GM19328 (cell line): Measurements from ENCODE around the gene SIX3.

Experiments
- ATAC-seq: cut with Tn5 transposase; IDR thresholded peaks from one replicate; pipeline ENCODE4 v1.9.1; 2021; ENCODE audit warnings: mild to moderate bottlenecking, moderate library complexity; ENCODE audit not compliant: unreplicated experiment

SIX3 gene

GRCh38 chr2:44954889-44955592 is 13.5 kb downstream of the SIX3 start:
- no peak for ATAC-seq

DNA sequence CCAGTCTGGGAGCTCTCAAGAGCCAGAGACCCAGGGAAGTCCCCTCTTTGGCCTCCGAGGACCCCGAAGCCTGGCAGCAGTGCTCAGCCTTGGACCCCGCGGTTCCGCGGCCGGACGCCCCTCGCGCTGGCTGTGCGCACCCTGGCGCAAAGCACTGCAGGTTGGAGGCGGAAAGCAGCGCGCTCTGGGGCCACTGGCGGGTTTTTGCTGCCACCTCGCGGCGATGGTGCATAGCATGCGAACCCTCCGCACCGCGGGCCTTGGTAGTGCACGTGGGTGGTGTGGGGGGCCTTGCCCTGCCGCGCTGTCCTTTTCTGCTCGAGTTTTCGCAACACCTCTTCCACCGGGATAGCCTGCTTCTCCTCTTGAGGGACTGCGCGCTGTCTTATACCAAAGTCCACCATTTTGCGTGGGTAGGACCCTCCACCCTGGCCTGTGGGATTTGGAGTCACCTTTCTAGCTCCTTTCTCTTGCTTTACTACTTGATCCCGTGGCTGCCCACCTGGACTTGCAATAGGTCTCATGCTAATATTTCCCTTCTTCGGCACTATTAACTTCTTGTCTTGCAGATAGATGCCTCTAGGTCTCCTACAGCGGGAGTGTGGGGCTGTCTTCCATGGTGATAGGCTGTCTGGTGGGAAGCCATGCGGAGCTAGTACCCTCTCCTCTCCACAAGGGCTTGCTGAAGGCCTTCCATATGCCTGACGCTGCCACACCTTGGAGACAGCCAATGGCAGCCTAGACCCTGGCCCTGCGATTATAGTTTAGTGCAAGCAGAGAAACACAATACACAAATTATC is 14.3 kb downstream of the SIX3 start:
- ATAC-seq, result no peak

DNA sequence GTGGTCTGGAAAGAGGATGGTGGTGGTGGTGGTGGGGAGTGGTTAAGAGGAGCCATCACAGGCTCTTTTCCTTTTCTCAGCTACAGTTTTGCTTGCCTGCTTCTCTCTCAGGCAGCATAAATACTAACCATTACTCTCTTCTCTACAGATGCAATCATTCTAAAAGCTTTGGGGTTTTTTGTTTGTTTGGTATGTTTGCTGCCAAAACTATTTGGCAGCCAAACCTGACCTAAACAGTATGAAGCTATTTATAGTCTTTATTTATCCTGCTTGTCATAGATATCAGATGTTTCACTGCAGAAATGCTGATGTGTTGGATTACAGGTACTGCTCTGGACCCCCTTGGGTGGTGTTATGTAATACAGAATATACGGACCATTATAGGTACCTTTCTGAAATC is 15.3 kb downstream of the SIX3 start:
- no peak for ATAC-seq

DNA sequence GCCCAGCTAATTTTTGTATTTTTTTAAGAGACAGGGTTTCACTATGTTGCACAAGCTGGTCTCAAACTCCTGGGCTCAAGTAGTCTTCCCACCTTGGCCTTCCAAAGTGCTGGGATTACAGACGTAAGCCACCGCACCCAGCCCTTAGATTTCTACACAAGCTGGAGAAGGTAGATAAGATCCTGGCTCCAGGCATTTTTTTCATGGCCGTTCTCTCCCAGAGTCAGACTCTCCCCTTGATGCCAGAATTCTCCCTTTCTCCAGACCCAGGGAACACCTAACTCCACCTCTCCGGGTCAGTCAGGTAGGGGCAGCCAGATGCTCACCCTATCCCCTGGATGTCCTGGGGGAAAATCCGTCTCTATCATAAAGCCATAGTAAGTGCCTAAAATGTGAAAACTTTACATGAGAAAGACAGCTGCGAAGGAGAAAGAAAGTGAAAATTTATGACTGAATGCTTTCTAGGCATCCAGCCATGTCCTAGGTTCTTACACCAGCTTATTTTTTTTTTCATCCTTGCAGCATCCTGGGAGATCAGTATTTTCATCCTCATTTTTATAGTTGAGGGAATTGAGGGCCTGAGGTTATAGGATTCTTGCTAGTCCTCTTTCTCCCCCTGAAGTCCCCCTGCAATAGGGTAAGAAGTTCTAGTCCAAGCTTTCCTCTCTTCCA is 16.3 kb downstream of the SIX3 start:
- ATAC-seq, result no peak

DNA sequence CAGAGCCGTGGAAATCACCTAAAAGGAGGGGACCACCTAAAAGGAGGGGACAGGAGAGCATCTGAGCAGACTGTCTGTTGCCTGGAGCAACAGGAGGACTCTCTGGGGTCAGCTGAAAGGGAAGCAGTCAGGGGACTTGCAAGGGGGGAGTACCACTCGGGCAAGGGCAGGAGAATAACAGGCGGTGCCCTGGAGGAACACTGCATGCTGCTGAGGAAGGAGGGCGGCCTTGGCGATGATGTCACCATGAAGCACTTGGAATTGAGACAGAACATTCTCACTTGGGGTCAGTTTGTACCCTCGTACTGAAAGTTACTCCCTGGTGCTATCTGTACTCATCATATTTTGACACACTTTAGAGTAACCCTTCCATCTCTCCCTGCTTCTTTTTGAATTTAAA is 18.4 kb downstream of the SIX3 start:
- no peak for ATAC-seq

DNA sequence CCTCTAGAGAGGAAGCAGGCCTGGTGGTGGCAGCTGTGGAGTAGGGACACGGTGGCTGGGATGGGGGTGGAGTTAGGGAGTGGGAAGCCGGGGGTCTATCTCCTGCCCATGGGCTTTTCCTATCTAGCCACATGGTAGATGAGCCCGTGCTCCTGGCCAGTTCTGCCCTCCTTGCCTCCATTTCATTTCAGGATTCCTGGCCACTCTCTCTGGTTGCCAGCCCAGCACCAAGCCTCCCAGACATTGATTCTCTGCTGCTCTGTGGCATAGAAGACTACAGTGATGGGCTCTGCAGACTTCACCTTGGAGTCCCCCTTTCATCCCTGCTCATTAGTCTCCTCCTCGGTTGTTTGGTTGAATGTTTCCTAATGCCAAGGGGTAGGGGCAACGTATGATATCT is 19.4 kb downstream of the SIX3 start:
- no peak for ATAC-seq

GRCh38 chr2:44962176-44962695 is 20.7 kb downstream of the SIX3 start:
- no peak for ATAC-seq

DNA sequence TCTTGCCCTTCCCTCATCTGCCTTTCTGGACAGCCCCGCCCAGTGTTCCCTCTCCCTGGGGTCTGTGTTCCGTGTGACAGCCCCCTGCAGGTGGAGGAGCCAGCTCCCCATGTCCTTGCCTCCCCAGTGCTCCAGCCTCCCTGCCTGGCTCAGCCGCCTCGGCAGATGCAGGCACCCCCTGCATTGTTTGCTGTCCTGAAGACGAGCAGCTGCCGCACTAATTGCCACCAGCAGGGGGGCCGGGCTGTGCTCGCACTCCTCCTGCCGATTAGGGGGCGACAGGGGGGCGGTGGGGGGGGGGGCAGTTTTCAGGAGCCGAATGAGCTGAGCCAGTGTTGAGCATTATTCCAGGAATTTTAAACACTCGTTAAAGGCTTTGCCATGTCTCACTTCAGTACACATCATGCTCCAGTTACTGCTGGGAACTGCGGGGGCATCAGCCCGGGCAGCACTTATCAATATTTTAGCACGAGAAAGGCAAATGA is 23.3 kb downstream of the SIX3 start:
- ATAC-seq, result no peak

DNA sequence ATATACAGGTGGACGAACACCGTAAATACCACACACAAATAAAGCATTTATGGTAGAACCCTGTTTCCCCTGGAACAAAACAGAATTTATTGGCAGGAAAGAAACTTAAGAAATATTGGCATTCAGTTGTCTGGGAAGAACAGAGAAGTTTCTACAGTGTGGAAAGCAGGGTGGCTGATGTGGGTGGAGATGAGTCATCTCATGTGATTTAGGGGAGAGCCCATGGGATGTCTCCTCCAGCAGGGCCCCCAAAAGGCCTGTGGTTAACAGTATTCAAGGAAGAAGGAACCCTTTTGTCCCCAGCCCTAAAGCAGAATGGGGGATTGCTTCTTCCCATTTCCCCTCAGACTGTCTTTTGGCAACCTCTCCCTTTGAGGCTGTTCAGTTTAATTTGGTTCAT is 24.2 kb downstream of the SIX3 start:
- ATAC-seq, result no peak

- ATAC-seq, result no peak
These were observed 25.6 kb downstream of the SIX3 start for GRCh38 chr2:44967056-44967455.

DNA sequence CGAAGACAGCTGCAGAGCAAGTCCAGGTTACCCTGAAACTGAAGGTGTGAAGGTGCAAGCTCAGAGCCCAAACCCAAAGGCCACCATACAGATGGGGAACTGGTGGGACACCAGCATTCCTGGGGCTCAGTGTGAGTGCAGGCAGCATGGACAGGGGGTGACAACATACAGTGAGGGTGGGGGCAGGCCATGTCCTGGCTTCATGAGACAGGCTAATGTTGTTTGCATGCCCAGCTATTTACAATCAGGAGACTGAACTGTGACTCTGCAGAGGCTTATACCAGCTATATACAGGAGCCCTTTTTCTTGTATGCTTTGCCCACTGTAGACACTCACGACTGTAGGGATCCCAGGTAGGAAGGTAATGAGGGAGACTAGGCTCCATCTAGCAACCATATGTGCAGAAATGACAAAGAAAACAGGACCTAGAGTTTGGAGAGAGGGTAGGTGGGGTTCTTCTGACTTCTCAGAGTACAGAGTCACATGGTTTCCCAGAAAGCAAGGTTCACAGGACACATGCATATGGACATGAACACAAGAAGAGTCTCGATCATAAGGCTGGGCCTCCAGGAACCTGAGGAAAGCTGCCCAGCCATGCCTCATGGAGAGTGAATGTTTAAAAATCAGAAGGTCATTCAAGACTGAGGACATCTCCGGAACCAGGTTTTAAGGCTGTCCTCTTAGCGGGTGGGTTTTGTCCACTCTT is 26.4 kb downstream of the SIX3 start:
- ATAC-seq, result no peak

- no peak for ATAC-seq
These were observed 28.4 kb downstream of the SIX3 start for GRCh38 chr2:44969936-44970335.

- ATAC-seq, result no peak
These were observed 29.4 kb downstream of the SIX3 start for GRCh38 chr2:44970846-44971450.

DNA sequence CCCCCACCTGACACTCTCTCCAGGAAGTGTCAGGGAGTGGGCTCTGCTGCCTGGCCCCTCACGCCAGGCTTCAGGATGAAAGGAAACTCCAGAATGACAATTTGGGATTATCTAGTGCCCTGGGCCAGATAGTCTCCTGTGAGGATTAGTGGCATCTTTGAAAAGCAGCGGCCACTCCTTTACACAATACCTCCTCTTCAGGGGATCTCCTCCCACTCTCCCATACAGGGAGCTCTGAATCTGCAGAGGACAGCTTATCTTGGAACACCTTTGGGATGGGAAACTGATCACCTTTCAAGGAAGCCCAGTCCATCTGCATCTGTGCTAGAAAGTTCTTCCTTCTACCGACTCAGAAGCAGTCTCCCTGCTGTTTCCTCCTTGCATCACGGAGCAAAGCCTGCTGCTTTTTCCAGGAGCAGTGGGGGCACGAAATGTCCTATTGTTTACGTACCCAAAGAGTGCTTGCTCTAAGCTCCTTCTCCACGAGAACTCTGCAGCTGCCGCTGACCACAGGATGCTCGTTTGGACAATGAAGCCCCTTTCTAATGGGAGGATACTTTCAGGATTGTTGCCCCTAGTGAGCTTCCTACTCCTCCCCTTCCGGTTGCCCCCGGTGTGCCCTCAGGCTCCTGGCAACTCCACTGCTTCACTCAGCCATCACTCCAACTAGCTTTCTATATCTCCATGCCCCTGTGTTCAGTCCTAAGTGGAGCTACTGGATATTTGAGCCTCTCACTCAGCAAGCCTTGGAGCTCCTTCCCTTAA is 31.5 kb downstream of the SIX3 start:
- ATAC-seq, result no peak

DNA sequence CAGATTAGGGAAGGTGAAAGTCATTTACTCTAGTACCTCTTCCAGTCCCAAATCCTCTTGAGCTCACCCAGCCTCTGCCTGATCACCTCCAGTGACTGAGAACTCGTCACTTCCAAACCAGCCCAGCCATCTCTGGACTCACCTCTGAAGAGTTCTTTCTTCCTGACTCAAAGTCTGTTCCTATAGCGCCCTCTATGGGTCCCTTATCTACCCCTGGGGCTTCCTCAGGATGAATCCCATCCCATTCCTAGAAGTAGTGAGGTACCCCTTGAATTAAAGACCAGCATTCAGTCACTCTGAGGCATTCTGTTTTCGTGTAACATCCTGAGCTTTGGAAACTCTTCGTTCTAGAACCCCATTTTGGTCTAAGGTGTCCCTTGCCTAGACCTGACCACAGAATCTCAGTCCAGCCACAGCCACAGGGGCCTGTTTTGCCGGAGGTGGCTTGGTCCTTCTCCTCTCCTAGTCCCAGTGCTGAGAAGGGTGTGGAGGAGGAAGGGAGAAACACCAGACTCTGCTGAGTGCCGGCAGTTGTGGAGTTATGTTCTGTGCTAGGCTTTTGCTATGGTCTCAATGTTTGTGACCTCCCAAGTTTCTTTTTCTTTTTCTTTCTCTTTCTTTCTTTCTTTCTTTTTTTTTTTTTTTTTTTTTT is 32.7 kb downstream of the SIX3 start:
- no peak for ATAC-seq

DNA sequence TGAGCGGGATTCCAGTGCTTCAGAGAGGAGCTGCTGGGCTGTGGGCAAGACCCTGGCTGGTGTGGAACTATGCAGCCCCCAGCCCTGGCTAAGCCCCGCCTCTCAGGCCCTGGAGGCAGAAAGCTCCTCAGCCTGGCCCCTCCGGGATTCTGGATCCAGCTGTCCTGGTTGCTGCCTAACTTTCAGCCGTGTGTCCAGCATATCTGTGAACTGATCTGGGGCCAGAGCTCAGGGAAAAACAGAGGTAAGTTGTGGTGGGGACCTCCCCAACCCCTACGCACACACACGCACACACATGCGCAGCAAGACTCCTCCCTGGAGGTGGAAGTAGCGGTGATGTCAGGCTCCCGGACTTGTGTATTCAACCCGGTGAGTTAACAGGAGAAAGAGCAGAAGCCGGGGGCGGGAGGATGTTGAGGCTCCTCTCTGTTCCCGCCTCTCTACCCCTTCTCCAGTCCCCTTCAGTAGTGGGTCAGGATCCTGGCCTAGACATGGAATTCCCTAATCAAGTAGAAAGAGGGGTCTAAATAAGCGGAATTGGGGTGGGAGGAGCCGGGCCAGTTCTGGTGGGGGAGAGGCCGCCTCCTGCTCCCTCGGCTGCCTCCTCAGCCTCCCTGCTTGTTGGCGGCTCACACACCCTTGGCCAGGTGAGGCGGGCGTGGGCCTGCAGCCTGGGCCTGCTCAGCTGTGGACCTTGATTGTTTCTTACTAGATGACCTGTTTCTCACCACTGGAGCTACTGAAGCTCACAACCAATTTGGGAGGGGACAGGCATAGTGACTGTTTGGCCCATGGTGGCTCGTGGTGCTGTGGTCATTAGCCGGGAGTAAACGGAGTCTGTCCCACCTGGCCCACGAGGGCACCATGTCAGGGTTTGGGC is 34.3 kb downstream of the SIX3 start:
- no peak for ATAC-seq

DNA sequence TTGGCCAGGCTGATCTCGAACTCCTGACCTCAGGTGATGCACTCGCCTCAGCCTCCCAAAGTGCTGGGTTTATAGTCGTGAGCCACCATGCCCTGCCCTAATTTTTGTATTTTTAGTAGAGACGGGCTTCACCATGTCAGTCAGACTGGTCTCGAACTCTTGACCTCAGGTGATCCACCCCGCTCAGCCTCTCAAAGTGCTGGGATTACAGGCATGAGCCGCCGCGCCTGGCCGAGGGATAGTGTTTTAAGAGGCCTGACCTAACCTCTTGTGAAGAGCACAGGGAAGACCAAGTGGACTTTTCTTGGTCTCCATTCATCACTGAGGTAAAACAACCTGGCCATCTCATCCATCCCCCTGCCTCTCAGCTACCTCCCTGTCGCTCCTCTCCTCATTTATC is 38.1 kb downstream of the SIX3 start:
- no peak for ATAC-seq
